GM19238 (cell line): ENCODE measurements around the gene ELAVL1.
"Not testable (repeated sequence)": the region's sequence is repeated elsewhere in the genome, so short reads cannot be mapped to it uniquely, and the experiment has no call there.

Source experiments
- DNase-seq: peaks from one replicate; pipeline ENCODE4 v3.0.0; 2011; ENCODE audit warnings: low spot score; ENCODE audit not compliant: insufficient read length

Gene ELAVL1

GRCh38 chr19:8005534-8006256 is at the start of gene ELAVL1:
ELAVL1 (minus strand) TSS chr19:8005641; CDS start chr19:7991815, 13,826 bp downstream.
- DNase-seq: peak; percentile 97

GRCh38 chr19:8054169-8054568 is 48.7 kb upstream of the ELAVL1 start:
- DNase-seq: no peak

- no peak for DNase-seq
These were observed 47.0 kb upstream of the ELAVL1 start, which contains the start of gene CCL25 for GRCh38 chr19:8052464-8052859. CCL25 (plus strand) TSS chr19:8052760; CDS start chr19:8053050, 290 bp downstream.

- peak; percentile 83 for DNase-seq
These were observed 45.0 kb upstream of the ELAVL1 start for GRCh38 chr19:8050274-8051096.

- DNase-seq: no peak
These were observed 41.2 kb upstream of the ELAVL1 start for GRCh38 chr19:8046569-8047165.

- DNase-seq: no peak
These were observed 40.6 kb upstream of the ELAVL1 start for GRCh38 chr19:8045872-8046568.

GRCh38 chr19:8044018-8044417 is 38.6 kb upstream of the ELAVL1 start:
- no peak for DNase-seq

- DNase-seq: no peak
These were observed 37.5 kb upstream of the ELAVL1 start for GRCh38 chr19:8042900-8043299.

- no peak for DNase-seq
These were observed 36.1 kb upstream of the ELAVL1 start for GRCh38 chr19:8041531-8041931.

GRCh38 chr19:8039231-8039630 is 33.8 kb upstream of the ELAVL1 start:
- DNase-seq: no peak

- no peak for DNase-seq
These were observed 33.4 kb upstream of the ELAVL1 start for GRCh38 chr19:8038815-8039214.

- no peak for DNase-seq
These were observed 31.1 kb upstream of the ELAVL1 start for GRCh38 chr19:8036434-8037099.

- DNase-seq: no peak
These were observed 28.7 kb upstream of the ELAVL1 start for GRCh38 chr19:8034178-8034525.

- DNase-seq: not testable (repeated sequence)
These were observed 28.1 kb upstream of the ELAVL1 start for GRCh38 chr19:8033287-8034177.

- no peak for DNase-seq
These were observed 25.5 kb upstream of the ELAVL1 start for GRCh38 chr19:8030960-8031359.

GRCh38 chr19:8028951-8029491 is 23.6 kb upstream of the ELAVL1 start:
- no peak for DNase-seq

GRCh38 chr19:8025316-8025715 is 19.9 kb upstream of the ELAVL1 start:
- DNase-seq: no peak

- not testable (repeated sequence) for DNase-seq
These were observed 18.8 kb upstream of the ELAVL1 start for GRCh38 chr19:8024256-8024655.

GRCh38 chr19:8023371-8023770 is 17.9 kb upstream of the ELAVL1 start:
- DNase-seq: no peak

GRCh38 chr19:8022275-8022674 is 16.8 kb upstream of the ELAVL1 start:
- DNase-seq: no peak
